GM12891 (cell line): Measurements from ENCODE around the gene DMAC2L.

Source experiments
- POLR2A ChIP-seq: IDR thresholded peaks from 2 replicates; pipeline ENCODE4 v1.6.1; 2011; ENCODE audit warnings: low read depth, low read length, control low read depth
- POLR2AphosphoS5 ChIP-seq: IDR thresholded peaks from 2 replicates; pipeline ENCODE4 v1.6.1; 2011; ENCODE audit warnings: low read depth, low read length, control low read depth

DNA sequence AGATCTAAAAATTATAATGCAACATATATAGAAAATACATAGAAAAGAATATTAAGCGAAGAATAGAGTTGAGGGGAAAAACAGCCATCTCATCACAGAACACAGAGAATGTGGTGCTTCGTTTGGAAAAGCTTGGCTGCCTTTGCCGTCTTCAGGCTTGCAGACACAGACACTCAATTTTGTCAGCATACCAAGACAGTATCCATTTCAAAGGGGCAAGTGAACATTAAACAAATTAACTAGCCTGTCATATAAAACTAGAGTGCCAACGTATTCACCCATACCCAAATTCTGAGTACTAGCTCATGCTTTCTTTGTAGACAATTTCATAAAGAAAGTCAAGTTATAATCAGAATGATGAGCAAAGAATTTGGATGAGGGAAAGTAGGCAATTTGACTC, 40.5 kb downstream of the DMAC2L start:
- TF ChIP-seq POLR2AphosphoS5 (no peak), POLR2A (no peak)
